Mesodermal cell (in vitro differentiated cells): ENCODE data around the gene FGFR1OP2. TPM values are rescaled to one million over a fixed set of nuclear protein-coding genes. Genes with fewer than 3 reads are reported as not detected.
"Not testable (repeated sequence)": the region's sequence is repeated elsewhere in the genome, so short reads cannot be mapped to it uniquely, and the experiment has no call there.

Experiments
- H3K27ac ChIP-seq: 2 replicates; pipeline ENCODE4 v1.7.0; 2013; ENCODE audit warnings: mild to moderate bottlenecking, low read depth, low read length, moderate library complexity; ENCODE audit not compliant: severe bottlenecking
- H3K36me3 ChIP-seq: 2 replicates; pipeline ENCODE4 v1.7.1; 2013; ENCODE audit warnings: mild to moderate bottlenecking, low read length, moderate library complexity; ENCODE audit not compliant: control insufficient read depth, insufficient read depth
- H3K4me1 ChIP-seq: one replicate; pipeline ENCODE4 v1.7.1; 2013; ENCODE audit warnings: mild to moderate bottlenecking, low read length; ENCODE audit not compliant: insufficient read depth, control insufficient read depth, poor library complexity, severe bottlenecking
- H3K4me3 ChIP-seq: 2 replicates; pipeline ENCODE4 v1.7.0; 2013; ENCODE audit warnings: low read length, control low read depth, mild to moderate bottlenecking; ENCODE audit not compliant: insufficient read depth, poor library complexity, severe bottlenecking; ENCODE audit errors: extremely low read depth
- H3K9me3 ChIP-seq: 2 replicates; pipeline ENCODE4 v1.7.1; 2013; ENCODE audit warnings: mild to moderate bottlenecking, low read length, moderate library complexity; ENCODE audit not compliant: control insufficient read depth
- WGBS, 2 experiments: methylation state at CpG; one replicate each; pipeline ENCODE4 v1.1.5; 2013; ENCODE audit warnings: missing lambda C conversion rate in 2 of 2; ENCODE audit not compliant: insufficient coverage in 2 of 2; 5-methylcytosine and 5-hydroxymethylcytosine counted together
- polyA plus RNA-seq, 2 experiments: library from polyadenylated mRNA; stranded (reverse); fragments of 50-300 nt; gene quantifications; one replicate each; pipeline ENCODE4 v1.2.3, GENCODE V29; 2013

The FGFR1OP2 gene
- polyA plus RNA-seq (2013, experiment 1 of 2): 38.2 TPM
- polyA plus RNA-seq (2013, experiment 2 of 2): 38.6 TPM

DNA sequence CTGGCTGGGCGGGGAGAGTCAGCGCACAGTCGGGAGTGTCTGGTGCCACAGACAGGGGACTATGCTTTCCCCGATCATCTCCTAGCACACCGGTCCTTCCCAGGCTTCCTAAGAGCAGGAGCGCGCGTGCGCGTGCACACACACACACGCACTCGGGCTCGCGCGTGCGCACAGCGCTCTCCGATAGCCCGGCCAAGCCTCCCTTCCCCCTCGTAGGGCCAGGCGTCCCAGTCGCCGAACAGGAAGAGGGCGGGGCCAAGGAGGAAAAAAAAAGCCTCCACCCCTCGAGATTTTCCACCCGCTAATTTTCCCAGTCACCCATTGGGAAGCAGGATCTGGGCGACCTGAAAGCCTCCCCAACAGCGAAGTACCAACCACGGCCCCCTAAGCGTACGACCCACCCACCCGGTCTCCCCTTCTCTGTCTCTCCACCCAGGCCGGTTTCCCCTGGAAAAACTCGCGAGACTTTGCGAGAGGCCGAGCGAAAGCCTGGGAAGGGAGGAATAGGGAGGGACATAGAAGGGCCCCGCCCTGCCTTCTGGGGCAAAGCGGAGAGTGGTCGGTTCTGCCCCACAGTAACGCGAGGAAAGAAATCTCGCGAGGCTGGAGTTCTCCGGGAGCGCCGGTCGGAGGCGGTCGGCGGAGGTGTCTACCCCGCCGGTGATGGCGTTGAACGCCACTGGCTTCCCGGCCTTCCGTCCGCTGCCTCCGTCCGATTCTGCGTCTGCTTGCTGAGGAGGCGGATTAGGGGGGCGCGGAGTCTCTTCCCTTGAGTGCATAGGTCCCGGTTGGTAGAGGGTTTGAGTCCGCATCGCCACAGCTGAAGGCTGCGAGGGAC, at the start of gene FGFR1OP2, which contains the start of gene INTS13:
FGFR1OP2 (plus strand) TSS at position 608 of the 838 bp plus-strand sequence. CDS start 15,689 bp downstream, outside the sequence.
INTS13 (minus strand) TSS at position 119 of the 838 bp plus-strand sequence. CDS start 1,178 bp downstream, outside the sequence.
- H3K36me3 ChIP-seq: peaks cover 5% of the 10 kb centered on the region
- peak within 1 kb of the TSS; percentile 87 for H3K4me3 ChIP-seq
- H3K27ac ChIP-seq: peak within 1 kb of the TSS; percentile 97
- 0 to 1% methylated on average over 40 to 41 of the region's 69 CpGs for WGBS, 2 experiments
- no peaks in the 10 kb centered on the region for H3K9me3 ChIP-seq
- peaks cover 9% of the 10 kb centered on the region for H3K4me1 ChIP-seq

DNA sequence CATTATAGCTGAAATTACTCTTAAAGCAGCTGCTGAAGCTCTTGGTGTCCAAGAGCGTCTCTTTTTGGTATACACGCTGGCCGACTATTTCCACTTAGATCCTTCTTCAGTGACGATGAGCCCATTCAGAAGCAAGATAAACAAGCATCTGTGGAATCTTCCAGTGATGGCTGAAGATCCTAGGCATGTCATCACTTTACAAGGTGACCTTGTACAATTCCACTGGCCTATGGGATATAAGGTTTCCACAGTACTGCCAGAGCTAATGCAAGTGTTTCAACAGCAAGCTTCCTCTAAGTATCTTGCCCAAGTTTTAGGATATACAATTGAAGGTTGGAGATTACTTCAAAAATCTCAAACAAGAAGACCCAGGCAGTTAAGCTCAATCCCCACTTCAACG, 47.5 kb upstream of the FGFR1OP2 start:
- no peaks in the 10 kb centered on the region for H3K4me1 ChIP-seq
- H3K27ac ChIP-seq: no peak overlapping the region
- H3K36me3 ChIP-seq: no peaks in the 10 kb centered on the region
- no peak overlapping the region for H3K4me3 ChIP-seq
- H3K9me3 ChIP-seq: no peaks in the 10 kb centered on the region
- WGBS, 2 experiments: 91 to 97% methylated on average over 5 of the region's 5 CpGs

- H3K4me1 ChIP-seq: no peaks in the 10 kb centered on the region
Measured at GRCh38 chr12:26891704-26892103, 46.6 kb upstream of the FGFR1OP2 start.

DNA sequence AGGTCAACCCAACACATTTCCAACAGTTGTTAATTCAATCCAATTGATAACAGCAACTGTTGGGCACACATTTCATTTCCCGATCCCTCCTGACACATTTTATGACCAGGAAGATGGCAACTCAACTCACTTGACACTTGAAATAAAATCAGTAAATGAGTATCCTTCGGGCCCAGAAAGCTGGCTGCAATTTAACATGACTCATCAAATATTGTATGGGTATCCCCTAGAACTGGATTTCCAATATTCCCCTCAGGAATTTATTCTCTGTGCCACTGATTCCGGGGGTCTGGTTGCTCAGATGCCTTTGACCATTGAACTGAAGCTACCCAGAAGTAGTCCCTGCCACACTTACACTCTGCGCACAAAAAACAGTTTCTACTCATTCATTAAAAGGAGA, 42.6 kb upstream of the FGFR1OP2 start:
- Histone ChIP-seq H3K36me3 (peaks cover 15% of the 10 kb centered on the region), H3K9me3 (no peaks in the 10 kb centered on the region), H3K27ac (no peak overlapping the region), H3K4me1 (no peaks in the 10 kb centered on the region), H3K4me3 (no peak overlapping the region)
- WGBS, 2 experiments: 93 to 96% methylated on average over 2 to 3 of the region's 4 CpGs

More at GRCh38 chr12:26891704-26892103, 46.6 kb upstream of the FGFR1OP2 start:
- Histone ChIP-seq H3K27ac (no peak overlapping the region), H3K4me3 (no peak overlapping the region), H3K9me3 (no peaks in the 10 kb centered on the region), H3K36me3 (no peaks in the 10 kb centered on the region)
- 86 to 100% methylated on average over 1 of the region's 1 CpG for WGBS, 2 experiments

DNA sequence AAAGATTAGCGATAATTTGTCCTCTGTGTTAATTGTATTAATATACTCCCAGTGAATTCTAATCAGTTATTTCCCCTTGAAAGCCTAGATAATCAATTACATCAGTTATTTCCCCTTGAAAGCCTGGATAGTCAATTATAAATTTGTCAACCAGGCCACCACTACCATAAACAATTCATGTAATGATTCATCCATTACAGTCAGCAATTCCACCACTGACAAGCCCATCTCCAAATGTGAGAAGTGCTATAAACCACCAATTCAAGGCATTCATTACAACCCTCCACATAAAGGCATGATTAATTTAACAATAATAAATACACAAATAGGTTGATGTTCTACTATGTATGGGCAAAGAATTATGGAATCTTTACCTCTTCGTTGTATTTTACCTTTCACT, 41.4 kb upstream of the FGFR1OP2 start:
- H3K36me3 ChIP-seq: peaks cover 15% of the 10 kb centered on the region
- no peaks in the 10 kb centered on the region for H3K4me1 ChIP-seq
- H3K27ac ChIP-seq: no peak overlapping the region
- no peak overlapping the region for H3K4me3 ChIP-seq
- no CpG with 5 or more reads among the region's 2 CpGs for WGBS, 2 experiments
- no peaks in the 10 kb centered on the region for H3K9me3 ChIP-seq

DNA sequence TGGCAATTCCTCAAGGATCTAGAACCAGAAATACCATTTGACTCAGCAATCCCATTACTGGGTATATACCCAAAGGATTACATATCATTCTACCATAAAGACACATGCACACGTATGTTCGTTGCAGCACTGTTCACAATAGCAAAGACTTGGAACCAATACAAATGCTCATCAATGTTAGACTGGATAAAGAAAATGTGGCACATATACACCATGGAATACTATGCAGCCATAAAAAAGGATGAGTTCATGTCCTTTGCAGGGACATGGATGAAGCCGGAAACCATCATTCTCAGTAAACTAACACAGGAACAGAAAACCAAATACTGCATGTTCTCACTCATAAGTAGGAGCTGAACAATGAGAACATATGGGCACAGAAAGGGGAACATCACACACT, 34.9 kb upstream of the FGFR1OP2 start:
- WGBS, 2 experiments: 88% methylated on average over 2 of the region's 3 CpGs; no CpG with 5 or more reads in 1 of the 2 experiments
- not testable (repeated sequence) for H3K4me3 ChIP-seq, H3K9me3 ChIP-seq, H3K4me1 ChIP-seq, H3K27ac ChIP-seq
- peaks cover 41% of the 10 kb centered on the region for H3K36me3 ChIP-seq

- Histone ChIP-seq H3K27ac (no peak overlapping the region), H3K4me1 (no peaks in the 10 kb centered on the region), H3K9me3 (no peaks in the 10 kb centered on the region), H3K4me3 (no peak overlapping the region), H3K36me3 (peaks cover 40% of the 10 kb centered on the region)
- no CpG with 5 or more reads among the region's 1 CpG for WGBS, 2 experiments
Measured at GRCh38 chr12:26906024-26906423, 32.2 kb upstream of the FGFR1OP2 start.

- Histone ChIP-seq H3K36me3 (peaks cover 43% of the 10 kb centered on the region), H3K4me3 (no peak overlapping the region), H3K27ac (no peak overlapping the region), H3K9me3 (no peaks in the 10 kb centered on the region), H3K4me1 (no peaks in the 10 kb centered on the region)
- 88 to 100% methylated on average over 1 of the region's 1 CpG for WGBS, 2 experiments
Measured at GRCh38 chr12:26906704-26907103, 31.6 kb upstream of the FGFR1OP2 start.

DNA sequence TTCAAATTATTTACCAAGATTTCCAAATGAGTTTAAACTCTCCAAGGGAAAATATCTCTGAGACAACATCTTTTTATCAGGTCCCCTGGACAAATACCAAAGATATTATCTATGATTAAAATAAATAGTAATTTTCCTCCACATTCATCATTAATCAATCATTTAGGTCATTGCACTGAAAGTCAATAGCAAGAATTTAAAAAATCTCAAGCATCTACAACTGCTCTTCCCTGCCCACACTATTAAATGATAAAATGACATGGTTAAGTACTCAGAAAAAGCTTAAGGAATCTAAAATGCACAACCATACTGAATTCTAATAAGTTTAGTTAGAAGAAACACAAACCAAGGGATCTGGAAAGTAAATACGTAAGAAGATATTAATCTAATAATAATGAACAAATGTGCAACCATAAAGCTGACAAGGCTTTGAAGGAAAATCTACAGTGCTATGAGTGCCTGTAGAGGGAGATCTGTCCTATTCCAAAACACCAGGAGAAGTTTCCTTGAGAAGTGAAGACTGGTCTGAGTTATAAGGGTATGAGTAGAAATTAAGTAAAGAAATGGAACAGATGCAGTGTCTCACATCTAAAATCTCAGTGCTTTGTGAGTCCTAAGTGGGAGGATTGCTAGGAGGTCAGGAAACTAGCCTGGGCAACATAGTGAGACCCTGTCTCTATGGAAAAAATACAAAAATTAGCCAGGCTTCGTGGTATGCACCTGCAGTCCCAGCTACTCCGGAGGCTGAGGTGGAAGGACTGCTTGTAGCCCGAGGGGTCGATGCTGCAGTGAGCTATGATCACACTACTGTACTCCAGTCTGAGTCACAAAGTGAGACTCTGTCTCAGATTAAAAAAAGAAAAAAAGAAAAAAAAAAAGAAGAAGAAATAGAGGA, 19.7 kb upstream of the FGFR1OP2 start:
- no peaks in the 10 kb centered on the region for H3K9me3 ChIP-seq
- no peak overlapping the region for H3K4me3 ChIP-seq
- 87 to 96% methylated on average over 3 to 4 of the region's 5 CpGs for WGBS, 2 experiments
- H3K36me3 ChIP-seq: peaks cover 26% of the 10 kb centered on the region
- peak overlapping the region; percentile 25 for H3K27ac ChIP-seq
- no peaks in the 10 kb centered on the region for H3K4me1 ChIP-seq

- no peaks in the 10 kb centered on the region for H3K9me3 ChIP-seq
- H3K27ac ChIP-seq: no peak overlapping the region
- WGBS, 2 experiments: 79 to 94% methylated on average over 2 of the region's 2 CpGs
- no peaks in the 10 kb centered on the region for H3K4me1 ChIP-seq
- H3K4me3 ChIP-seq: no peak overlapping the region
- peaks cover 28% of the 10 kb centered on the region for H3K36me3 ChIP-seq
Measured at GRCh38 chr12:26919216-26919555, 19.1 kb upstream of the FGFR1OP2 start.
